CD4-positive, alpha-beta T cell treated with Interleukin-10 for 1 hour (primary cell): ENCODE results near the gene OST4.

ENCODE experiments used
- DNase-seq: peaks from one replicate; pipeline ENCODE4 v3.0.0-alpha.2; 2020

OST4 gene

DNA sequence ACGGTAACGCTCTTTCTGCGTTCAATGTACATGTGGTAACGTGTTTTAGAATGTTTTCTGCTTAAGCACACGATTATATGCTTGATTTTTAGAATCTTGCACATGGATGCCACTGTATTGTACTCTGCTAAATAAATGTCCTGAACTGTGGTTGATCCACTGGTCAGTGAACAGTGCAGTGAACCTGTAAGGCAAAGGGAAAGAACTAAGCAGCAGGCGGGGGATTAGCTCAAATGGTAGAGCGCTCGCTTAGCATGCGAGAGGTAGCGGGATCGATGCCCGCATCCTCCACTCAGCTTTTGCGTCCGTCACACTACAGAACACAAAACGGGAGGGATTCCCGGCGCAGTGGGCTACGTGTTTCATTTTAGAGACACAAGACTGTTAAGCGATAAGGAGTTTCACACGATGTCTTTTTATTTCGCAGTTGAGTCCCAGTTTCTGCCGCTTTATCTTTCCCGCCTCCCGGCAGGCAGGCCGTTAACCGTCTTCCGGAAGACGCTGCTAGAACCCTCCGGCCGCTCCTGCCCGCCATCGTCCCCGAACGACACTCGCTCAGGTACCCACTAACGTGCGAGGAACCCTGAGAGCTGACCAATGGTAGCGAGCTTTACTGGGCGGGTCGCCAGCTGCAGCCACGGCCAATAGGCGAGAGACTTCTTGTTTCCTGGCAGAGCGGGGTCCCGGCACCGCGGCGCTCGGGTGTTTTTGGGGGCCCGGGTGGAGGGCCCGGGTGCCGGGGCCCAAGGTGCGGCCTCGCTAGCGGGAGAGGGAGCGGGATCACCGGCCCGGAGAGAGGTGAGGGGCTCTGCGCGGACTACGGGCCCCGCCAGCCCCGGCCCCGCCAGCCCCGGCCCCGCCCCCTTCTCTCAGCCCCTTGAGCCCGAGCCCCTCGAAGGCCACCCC is 20.2 kb downstream of the OST4 start, which contains the start of gene AGBL5:
TSS of gene AGBL5 (plus strand) at position 673 of the 906 bp plus-strand sequence. CDS start 1,291 bp downstream, outside the sequence.
- DNase-seq: peak; percentile 98

DNA sequence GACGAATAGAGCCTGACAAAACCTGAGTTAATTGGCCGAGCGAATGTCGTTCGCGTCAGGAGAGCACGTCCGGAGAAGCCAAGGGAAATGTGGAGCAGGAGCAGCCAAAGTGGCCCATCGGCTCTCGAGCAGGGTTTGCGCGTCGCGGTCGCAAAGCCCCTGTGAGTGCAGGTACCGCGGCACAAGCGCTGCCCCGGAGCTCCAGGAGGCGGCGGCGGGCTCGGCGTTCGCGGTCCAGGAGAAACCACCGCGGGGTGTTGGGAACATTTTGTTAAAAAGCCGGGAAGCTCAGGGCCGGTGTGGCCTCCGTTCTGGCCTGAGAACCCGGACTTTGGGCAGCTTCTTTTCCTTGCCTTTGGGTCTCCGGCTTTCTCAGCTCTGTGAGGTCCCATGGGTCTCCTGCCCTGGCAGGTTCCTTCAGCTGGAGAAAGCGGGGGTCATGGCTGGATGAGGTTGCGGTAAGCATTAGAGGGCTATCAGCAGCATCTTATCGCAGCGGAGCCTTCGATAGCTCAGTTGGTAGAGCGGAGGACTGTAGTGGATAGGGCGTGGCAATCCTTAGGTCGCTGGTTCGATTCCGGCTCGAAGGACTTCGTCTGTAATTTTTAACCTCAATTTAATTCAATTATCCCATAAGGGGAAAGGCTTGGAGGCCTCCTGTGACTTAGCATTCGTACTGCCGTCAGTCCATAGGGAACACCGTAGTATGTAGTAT is 21.0 kb downstream of the OST4 start:
- DNase-seq: peak; percentile 95

DNA sequence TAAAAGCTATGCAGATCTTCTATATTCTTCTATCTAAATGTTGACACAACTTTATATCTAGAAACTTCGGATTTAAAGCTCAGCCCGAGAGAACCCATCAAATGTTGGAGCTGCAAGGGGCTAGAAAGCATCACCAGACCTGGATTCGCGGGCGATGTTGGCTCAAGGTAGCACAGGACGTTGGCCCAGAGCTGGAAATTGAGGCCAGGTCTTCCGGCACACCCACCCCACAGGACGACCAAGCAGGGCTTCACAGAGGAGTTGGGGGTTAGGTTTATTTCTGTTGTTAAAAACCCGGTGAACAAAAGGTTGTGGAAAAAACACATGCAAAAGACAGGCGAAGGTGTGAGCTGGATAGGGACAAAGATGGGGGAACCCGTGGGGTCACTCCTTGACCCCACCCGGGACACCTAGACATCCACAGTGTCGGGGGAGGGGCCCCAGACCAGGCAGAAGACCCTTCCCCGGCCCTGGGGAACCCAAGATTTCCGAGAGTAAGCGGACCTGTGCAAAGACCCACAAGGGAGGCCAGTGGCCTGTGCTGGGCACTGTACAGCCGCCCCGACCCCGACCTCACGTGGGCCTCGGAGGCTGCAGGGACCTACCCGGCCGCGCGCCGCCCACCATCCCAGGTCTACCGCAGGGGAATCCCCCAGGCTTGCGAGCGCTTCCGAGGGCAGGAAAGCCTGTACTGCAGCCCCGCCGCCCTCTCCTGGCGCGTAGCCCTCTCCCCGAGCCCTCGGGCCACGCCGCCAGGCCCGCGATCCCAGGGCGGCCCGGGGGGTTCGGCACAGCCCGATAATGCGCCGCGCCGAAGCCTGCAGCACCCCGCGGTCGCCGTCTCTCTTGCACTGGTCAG is 21.8 kb downstream of the OST4 start:
- peak; percentile 70 for DNase-seq

DNA sequence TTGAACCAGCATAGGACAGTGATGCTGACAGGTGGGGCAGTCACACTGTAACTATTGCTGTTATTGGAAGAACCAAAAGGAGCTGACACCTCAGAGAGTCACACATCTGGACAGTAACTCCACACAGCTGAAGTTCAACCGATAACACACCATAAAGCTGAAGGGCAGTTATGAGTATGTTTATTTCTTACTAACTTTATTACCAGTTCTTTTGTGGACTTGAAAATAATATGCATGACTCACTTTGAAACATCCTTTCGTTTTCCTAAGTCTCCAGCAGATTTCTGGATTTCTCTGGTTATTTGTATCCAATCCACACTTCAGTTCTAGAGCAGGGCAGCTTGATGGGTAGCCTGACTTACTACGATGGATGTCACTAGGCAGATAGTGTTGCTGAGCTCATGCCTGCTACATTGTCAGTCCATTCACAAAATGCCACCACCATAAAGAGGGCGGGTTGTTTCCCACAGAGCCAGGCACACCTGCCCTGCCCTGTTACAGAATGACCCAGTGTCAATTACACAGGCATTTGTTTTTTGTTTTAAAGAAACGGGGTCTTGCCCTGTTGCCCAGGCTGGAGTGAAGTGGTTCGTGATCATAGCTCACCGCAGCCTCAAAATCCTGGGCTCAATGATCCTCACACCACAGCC is 28.3 kb downstream of the OST4 start:
- DNase-seq: no peak

DNA sequence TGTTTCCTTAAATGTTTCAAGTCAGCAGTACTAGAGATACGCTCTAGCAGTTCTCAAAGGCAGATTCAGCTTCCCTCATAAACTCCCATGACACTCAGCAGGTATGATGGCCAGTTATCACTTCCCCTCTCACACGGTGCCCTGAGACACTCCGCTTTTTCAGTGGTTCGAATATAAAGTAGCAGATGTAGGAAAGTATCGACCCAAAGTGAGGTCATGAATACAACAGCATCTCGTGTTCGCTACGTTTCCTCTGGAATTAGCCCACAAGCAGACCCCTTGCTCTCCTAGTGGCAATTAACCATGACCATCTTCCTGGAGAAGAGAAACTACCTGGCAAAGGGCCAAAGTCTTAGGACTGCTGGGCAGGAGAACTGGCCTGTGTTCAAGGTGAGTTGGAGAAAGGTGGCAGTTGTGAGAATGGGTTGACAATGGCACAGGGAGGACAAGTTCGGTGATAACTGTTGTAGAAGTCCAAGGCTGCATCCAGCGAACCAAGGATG is 29.2 kb downstream of the OST4 start:
- DNase-seq: no peak

DNA sequence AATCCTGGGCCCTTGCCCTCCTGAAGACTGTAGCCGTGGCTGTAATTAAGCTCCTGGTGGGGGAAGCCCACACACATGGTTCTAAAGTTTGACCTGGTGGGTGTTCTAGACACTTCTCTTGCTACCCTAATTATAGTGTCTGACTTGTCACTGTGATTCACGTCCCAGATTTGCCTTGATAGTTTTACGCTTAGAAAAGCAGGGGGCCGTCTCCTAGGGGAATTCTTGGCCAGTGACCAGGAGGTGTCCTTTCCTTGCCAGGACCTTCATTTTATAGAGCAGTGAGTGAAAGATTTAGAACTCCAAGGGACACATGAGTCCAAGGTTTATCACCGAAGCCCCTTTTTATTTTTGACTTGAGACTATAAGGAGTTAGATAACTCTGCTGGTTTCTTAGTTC is 29.7 kb downstream of the OST4 start:
- DNase-seq: no peak

DNA sequence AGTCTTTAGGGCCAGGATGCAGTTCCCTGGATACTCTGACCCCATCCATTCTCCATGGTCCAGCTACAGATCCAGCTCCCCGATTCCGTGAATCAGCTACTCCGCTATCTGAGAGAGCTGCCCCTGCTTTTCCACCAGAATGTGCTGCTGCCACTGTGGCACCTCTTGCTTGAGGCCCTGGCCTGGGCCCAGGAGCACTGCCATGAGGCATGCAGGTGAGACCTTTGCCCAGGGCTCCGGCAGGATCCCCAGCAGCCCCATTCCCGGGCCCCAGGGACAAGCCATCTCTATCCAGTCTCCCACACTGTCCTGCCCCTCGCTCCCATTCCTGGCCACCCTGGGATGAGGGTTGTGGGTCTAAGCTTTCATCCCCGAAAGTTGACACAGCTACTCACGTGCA is 31.2 kb downstream of the OST4 start:
- no peak for DNase-seq

DNA sequence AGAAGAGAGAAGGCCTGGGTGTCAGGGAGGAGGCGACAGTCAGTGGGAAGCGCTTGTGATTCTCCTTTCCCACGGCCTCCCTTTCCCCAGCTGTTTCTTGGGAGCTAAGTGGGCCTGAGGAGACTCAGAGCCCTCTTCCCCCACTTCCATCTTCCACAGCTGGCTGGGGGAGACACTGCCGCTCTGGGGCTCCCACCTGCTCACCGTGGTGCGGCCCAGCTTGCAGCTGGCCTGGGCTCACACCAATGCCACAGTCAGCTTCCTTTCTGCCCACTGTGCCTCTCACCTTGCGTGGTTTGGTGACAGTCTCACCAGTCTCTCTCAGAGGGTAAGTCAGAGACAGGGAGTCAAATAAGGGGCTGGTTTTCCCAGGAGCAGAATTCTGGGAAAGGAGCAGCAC is 31.6 kb downstream of the OST4 start:
- DNase-seq: no peak

DNA sequence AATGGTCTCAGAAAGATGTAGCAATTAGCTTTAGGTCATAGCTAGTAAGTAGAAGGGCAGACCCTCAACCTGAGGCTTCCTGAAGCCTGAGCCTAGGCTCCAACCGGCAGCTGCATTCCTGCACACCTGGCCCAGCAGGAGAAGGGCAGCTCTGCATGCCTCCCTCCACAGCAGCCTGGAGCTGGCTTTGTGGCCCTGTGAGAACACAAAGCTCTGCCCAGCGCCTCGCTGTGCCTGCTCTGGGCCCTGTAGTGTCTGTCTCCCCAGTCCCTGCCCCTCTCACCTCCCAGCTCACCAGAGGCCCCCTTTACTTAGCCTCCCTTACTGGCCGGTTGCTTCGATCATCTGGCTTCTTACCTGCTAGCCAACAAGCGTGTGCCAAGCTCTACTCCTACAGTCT is 32.0 kb downstream of the OST4 start:
- DNase-seq: no peak

DNA sequence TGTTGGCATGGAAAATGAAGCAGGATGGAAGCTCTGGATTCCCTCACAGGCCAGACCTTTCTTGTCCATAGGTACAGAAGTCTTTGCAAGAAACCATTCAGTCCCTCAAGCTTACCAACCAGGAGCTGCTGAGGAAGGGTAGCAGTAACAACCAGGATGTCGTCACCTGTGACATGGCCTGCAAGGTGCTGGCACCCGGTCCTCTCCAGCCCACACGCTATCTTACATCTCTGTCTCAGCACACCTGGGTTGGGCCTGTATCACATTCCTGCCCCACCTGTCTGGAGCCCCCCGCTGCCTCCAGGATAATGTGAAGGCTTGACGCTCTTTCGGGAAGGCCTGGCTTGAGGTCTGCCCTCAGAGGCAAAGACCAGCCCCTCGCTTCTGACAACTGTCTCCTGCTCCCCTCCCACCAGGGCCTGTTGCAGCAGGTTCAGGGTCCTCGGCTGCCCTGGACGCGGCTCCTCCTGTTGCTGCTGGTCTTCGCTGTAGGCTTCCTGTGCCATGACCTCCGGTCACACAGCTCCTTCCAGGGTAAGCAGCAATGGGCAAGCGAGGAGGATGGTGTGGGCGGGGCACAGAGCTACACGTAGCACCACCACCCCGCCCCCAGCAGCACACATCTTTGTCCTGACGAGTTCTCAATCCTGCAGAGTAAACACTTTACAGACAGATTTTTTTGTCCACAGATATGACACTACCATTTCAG is 32.7 kb downstream of the OST4 start:
- DNase-seq: no peak

DNA sequence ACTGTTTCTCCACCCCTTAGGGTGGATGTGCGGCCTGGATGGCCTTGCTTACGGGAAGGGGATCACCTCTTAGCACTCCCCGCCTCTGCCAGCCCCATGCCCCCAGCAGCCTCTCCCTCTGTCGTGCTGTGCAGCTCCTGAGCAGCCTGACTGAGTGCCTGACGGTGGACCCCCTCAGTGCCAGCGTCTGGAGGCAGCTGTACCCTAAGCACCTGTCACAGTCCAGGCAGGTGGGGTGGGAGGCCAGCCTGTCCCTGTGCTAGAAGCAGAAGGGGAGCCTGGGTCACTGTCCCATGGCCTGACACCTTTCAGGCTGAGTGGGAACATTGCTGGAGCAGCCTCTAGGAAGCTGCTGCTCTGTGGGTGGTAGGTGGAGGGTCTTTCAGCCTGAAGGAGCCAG is 33.4 kb downstream of the OST4 start:
- no peak for DNase-seq

DNA sequence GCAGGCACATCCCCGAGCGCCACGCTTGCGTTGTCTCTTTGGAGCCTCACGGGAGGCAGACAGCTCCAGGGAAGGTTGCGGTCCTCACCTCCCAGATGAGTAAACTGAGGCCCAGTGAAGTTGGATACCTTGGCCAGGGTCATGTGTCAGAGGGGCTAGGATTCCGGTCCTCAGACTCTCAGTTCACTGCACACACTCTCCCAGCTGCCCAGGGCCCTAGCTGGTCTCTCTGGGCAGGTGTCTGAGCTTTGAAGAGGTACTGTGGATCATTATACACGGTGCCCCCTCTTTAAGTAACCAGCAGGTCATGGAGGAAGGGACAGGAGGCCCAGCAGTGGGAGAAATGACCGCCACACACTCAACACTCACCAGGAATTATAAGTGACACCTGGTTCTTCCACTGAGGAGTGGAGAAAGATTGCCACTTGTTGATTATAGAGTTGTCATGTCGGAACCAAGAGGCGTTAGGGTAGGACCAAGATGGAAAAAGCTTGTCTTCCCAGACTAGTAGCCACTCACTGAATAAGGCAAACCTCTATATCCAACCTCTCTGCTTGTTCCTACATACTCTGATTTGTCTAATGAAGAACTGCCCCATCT is 38.1 kb downstream of the OST4 start:
- no peak for DNase-seq

DNA sequence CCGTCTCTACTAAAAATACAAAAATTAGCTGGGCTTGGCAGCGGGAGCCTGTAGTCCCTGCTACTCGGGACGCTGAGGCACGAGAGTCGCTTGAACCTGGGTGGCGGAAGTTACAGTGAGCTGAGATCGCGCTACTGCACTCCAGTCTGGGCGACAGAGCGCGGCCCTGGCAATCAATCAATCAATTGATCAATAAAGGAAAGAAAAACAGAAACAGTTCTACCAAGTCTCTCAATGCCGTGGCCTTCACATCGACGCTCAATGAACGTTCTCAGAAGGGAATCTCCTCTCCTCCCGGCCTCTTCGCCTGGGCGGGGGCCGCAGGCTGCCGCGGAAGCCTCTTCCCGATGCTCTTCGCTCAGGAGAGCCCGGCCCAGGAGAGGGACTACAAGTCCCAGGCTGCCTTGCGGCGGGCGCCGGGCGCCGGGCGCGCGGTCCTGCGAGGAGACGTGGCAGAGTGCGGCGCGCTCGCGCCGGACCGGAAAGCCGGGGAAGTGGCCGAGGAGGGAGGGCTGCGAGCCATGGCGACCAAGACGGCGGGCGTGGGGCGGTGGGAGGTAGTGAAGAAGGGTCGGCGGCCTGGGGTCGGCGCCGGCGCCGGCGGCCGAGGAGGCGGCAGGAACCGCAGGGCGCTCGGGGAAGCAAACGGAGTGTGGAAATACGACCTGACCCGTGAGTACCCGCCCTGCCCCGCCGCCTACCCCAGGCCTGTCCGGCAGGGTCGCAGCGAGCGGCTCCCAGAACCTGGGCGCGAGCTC is 38.8 kb downstream of the OST4 start, which contains the start of gene TMEM214:
TSS of gene TMEM214 (plus strand) at position 471 of the 758 bp plus-strand sequence. CDS start at position 522, 51 bp downstream.
- DNase-seq: peak; percentile 82

DNA sequence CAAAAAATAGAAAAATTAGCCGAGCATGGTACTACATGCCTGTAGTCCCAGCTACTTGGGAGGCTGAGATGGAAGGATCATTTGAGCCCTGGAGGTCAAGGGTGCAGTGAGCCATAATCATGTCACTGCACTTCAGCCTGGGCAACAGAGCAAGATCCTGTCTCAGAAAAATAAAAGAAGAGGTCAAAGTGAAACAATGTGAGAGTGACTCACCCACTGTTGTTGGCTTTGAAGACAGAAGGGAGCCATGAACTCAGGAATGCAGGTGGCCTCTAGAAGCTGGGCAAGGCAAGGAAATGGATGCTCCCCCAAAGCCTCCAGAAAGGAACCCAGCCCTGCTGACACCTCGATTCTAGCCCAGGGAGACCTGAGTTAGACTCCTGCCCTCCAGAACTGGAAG is 42.4 kb downstream of the OST4 start:
- no peak for DNase-seq

DNA sequence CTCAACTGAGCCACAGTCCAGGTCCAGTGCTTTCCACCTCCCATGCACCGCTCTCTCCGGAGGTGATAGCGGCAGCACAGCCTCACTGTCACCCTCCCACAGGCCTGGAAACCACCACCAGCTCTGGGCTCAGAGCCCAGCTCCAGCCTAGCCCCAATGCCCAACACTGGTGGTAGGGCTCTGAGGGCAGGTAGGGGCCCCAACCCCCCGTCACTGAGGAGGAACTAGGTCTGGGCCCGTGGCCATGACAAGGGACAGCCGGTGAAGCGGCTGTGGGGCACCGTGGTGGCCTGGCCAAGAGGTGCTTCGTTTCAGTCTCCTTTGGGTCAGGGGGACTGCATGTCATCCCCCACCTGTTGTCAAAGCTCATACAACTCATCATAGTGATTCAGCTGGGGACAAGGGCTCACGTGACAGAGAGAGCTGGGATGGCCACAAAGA is 44.2 kb downstream of the OST4 start:
- no peak for DNase-seq

DNA sequence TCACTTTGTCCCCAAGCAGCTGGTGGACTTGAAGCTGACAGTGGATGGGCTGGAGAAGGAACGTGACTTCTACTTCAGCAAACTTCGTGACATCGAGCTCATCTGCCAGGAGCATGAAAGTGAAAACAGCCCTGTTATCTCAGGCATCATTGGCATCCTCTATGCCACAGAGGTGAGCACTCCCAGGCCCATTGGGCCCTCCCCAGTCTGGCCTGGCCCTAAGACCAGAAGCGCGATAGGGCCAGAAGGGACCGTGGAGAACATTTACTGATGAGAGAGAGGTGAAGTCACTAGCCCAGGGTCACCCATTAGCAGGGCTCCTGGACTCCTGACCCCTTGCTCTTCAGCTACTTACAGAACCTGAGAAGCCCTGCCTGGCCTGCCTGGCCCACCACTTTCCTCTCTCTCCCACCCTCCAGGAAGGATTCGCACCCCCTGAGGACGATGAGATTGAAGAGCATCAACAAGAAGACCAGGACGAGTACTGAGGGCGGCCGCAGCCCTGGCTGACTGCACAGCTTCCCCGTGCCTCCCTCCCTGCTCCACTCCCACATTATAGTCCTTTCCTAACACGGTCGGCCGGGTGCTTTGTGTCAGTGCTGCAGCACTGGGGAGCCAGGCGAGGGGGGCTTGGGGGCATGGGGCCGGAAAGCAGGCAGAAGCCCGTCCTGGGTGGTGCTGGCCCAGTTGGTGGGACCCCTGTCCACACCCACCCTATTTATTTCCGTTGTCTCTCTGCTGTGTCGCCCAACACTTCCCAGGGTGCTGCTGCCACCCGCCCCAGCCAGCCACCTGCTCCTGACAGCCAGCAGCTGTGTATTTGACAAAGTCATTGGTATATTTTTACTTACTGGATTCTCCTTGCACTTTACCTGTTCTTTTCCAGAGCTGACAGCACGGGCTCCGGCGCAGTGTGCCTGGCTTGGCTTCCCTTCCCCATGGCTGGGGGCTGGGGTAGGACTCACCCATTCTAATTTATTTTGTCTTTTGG is 45.3 kb downstream of the OST4 start:
- no peak for DNase-seq

DNA sequence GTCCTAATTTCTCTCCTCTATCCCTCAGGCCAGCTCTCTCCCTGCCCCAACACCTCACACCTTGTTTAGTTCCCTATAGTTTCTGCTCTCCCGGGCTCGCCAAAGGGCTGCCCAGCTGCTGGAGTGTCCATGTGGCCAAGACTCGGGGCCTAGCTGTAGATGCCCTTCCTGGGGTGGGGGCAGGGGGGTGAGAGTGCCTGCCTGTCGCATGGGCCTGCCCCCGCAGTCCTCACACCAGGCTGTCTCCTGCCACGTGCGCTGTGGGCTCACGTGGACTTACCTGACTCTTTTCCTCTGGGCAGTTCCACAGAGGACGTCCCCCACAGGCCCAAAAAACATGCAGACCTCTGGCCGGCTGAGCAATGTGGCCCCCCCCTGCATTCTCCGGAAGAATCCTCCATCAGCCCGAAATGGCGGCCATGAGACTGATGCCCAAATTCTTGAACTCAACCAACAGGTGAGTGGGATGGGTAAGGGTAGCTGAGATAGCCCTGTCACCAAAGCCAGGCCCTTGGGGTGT is 46.1 kb downstream of the OST4 start:
- no peak for DNase-seq

DNA sequence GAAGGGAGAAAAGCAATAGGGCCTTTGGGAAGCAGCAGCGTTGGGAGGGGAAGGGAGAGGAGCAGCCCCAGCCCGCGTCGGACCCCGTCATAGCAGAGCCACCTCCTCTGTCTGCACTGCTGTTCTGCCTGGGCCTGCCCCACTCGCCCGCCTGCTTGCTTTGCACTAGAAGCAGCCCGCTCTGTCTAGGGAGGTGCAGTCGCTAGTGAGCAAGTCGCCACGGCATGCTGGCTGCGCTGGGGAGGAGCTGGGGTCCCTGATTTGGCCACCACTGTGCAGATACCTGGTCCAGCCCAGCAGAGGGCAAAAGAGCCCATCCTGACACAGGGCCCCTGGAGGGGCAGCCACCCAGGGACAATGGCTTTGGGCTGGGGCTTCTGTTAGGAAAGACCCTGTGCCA is 46.6 kb downstream of the OST4 start:
- DNase-seq: no peak

DNA sequence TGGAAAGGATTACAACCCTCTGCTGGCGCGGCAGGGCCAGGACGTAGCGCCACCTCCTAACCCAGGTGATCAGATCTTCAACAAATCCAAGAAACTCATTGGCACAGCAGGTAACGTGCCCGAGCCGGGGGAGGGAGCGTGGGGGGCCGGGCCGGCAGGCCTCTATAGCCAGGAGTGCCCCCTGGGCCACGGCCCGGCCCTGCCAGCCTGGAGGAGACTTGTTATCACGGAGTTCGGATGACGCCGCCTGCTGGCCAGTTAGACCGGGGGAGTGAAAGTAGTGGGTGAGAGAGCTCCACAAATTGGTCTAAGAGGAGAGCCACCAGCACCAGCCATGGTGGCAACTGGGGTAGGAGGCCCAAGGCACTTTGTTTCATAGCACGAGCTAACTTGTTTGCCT is 47.3 kb downstream of the OST4 start:
- DNase-seq: no peak
